ENCODE data around the gene LRRC4C.

LRRC4C gene

GRCh38 chr11:40387240-40387980, 1072.0 kb downstream of the LRRC4C start:
- no peak for DNase-seq (ENCODE audit: low spot score)

- DNase-seq (ENCODE audit: low spot score): no peak
These were observed 1074.5 kb downstream of the LRRC4C start for GRCh38 chr11:40384991-40385390.

GRCh38 chr11:40381481-40381880, 1078.0 kb downstream of the LRRC4C start:
- no peak for DNase-seq (ENCODE audit: low spot score)

- no peak for DNase-seq (ENCODE audit: low spot score)
These were observed 1078.6 kb downstream of the LRRC4C start for GRCh38 chr11:40380835-40381234.

DNA sequence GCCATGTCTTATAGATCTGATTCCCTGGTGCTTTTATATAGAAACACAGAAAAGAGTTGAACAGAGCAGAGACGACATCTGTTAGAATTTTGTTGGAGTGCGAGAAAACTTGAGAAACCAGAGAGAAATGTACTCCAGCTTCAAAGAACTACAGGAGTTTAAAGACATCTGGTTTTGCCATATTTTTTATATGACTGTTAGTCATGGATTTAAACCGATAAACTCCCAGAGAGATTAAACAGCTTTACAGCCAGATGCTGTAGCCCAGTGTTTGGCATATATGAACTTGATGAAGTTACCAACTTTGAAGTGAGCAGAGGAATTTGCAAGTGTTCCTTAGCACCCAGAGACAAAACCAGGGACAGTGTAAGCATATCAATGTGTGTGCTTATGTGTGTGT, 1083.1 kb downstream of the LRRC4C start:
- DNase-seq (ENCODE audit: low spot score): no peak

GRCh38 chr11:40370821-40371616, 1088.4 kb downstream of the LRRC4C start:
- no peak for DNase-seq (ENCODE audit: low spot score)

- no peak for DNase-seq (ENCODE audit: low spot score)
These were observed 1099.2 kb downstream of the LRRC4C start for GRCh38 chr11:40360206-40360798.

GRCh38 chr11:40354121-40354520, 1105.3 kb downstream of the LRRC4C start:
- no peak for DNase-seq (ENCODE audit: low spot score)

- no peak for DNase-seq (ENCODE audit: low spot score)
These were observed 1118.5 kb downstream of the LRRC4C start for GRCh38 chr11:40340911-40341310.

GRCh38 chr11:40338739-40339138, 1120.7 kb downstream of the LRRC4C start:
- DNase-seq (ENCODE audit: low spot score): no peak

DNA sequence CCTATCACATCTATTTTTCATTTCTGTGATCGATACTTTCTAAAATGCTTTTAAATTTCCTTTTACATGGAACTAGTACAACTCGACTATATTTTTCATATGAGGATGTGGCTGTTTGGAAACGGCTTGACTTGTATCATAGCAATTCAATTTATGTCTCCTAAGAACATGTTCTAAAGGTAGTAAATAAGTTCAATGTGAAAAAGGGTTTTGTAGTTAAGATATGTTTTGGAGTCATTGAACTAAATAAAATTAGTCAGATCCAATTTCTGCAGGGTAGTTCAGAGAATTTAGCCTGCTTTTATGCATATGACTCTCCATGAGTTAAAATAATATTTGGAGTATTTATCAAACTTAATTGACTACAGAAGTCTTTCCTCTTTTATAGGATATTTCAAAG, 1121.4 kb downstream of the LRRC4C start:
- no peak for DNase-seq (ENCODE audit: low spot score)

- no peak for DNase-seq (ENCODE audit: low spot score)
These were observed 1122.3 kb downstream of the LRRC4C start for GRCh38 chr11:40337118-40337517.

- no peak for DNase-seq (ENCODE audit: low spot score)
These were observed 1130.4 kb downstream of the LRRC4C start for GRCh38 chr11:40328890-40329614.

DNA sequence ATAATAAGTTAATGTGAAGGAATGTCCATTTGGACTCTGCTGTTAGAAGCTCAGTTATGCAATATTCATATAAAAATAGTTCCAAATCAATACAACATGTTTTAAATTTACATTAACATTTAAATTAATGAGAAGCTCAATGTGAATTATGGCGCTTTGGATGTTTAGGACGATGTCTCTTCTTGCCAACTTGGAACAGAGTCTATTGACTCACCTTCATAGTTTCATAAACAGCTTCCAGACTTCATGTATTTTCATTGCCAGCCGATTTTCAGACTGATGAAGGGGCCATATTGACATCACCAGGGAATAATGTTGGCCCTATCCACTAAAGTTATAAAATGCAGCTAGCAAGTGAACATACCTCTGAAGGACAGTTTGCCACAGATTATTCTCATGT, 1136.2 kb downstream of the LRRC4C start:
- no peak for DNase-seq (ENCODE audit: low spot score)

DNA sequence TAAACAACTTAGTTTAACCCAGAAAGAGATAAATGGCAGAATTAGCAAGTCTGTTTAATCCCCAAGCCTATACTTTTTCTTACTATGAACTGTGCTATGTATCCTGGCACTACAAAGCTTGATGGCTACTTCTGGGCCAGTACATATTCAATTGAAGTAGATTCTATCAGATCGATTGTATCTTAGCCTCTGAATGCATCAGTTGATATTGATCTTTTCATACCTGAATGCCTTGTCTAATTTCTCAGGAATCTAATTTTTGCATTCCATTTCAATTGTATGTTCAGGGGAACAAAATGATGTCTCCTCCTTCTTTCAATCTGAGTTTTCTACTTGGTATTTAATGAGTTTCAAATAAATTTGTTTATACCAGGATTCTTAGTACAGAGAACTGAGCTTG, 1137.9 kb downstream of the LRRC4C start:
- DNase-seq (ENCODE audit: low spot score): no peak

- no peak for DNase-seq (ENCODE audit: low spot score)
These were observed 1143.3 kb downstream of the LRRC4C start for GRCh38 chr11:40316171-40316570.

- no peak for DNase-seq (ENCODE audit: low spot score)
These were observed 1144.3 kb downstream of the LRRC4C start for GRCh38 chr11:40315122-40315521.

GRCh38 chr11:40314327-40314726, 1145.1 kb downstream of the LRRC4C start:
- DNase-seq (ENCODE audit: low spot score): no peak

DNA sequence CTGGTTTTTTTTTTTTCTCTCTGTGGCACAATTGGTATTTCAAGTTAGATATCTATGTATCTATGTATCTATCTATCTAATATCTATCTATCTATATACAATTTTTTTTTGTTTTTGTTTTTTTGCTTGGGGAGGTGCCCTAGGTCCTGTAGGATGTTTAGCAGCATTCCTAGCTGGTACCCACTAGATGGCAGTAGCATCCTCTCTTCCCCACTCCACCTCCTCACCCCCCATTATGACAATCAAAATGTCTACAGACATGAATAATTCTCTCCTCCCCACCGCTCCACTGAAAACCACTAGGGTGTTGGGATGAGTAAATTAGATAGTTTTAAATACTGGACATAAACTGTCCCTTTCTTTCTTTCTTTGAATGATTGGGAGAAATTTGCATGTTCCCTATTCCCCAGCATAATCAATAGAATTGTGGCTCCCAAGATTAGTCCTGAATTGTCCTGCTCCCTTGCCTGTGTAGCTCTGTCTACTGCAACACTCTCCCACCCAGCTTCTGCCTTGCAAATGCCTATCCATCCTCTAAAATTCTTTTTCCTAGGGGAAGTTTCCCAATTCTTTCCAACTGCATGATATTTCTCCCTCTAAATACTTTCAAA, 1152.4 kb downstream of the LRRC4C start:
- peak; percentile 52 for DNase-seq (ENCODE audit: low spot score)

DNA sequence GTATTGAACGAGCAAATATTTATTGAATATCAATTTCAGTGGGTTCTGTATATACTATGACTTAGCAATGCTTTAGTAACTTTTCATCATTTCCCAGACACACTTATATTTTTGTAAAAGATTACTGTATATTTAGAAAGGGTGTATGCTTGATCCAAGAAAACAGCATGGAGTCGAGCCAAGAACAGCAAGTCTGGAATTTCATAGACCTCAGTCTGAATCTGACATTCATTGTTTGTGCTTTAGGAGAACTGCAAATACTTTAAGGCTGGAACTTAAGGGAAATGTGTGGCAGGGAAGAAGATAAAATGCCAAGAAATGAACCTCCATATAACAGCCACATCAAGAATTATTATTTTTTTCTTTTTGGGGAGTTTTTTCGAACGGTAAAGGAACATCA, 1156.8 kb downstream of the LRRC4C start:
- no peak for DNase-seq (ENCODE audit: low spot score)

DNA sequence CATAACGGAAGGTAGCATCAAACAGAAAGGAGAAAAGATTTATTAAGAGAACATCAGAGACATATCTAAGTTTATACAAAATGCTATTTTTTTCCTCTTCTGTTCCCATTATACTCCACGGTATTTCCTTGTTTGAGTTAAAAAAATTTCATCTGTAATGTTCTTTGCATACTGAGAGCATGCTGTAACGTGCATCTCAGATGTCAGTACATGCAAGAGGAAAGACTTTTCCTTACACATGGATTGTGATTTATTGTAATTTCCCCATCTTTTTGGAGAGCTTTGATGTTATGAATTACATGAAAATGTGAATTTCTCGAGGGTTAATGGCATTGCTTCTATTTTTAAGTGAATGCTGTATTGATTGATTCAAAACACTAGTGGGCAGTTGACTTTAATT, 1164.0 kb downstream of the LRRC4C start:
- DNase-seq (ENCODE audit: low spot score): no peak

- no peak for DNase-seq (ENCODE audit: low spot score)
These were observed 1164.7 kb downstream of the LRRC4C start for GRCh38 chr11:40294741-40295140.
